Stomach (tissue), 4 donors: ENCODE measurements around the gene GRIA4.

ENCODE experiments used
- CTCF ChIP-seq, 7 experiments: fragments of 450-650 bp in 4 of 7; fragments of 200-600 bp in 3 of 7; sonication (generic) in 3 of 7; IDR thresholded peaks; one replicate each; pipeline ENCODE4 v1.5.1; 2016 to 2019; ENCODE audit warnings: antibody characterized with exemption in 7 of 7, control low read depth in 2 of 7, mild to moderate bottlenecking in 1 of 7
- POLR2A ChIP-seq, 4 donors: fragments of 450-650 bp; IDR thresholded peaks; one replicate each; pipeline ENCODE4 v1.6.1; 2016; ENCODE audit warnings: antibody characterized with exemption in 4 of 4, control low read depth in 2 of 4, mild to moderate bottlenecking in 1 of 4, moderate library complexity in 1 of 4
- POLR2AphosphoS5 ChIP-seq, 3 donors: sonication (generic); formaldehyde crosslinking; IDR thresholded peaks; one replicate each; pipeline ENCODE4 v1.6.1; 2016; ENCODE audit warnings: antibody characterized with exemption in 3 of 3

- no peak for TF ChIP-seq POLR2A (IDR thresholded peaks at IDR 0.05)
- TF ChIP-seq CTCF (IDR thresholded peaks at IDR 0.05), result no peak
- no peak for TF ChIP-seq POLR2AphosphoS5 (IDR thresholded peaks at IDR 0.05)
These were observed 247.9 kb downstream of the GRIA4 start for GRCh38 chr11:105857728-105858127.
